Nephron (organoid): ENCODE measurements around the gene SMNDC1.

Experiments
- H3K27ac Mint-ChIP-seq, 3 experiments: 2 replicates each; pipeline ENCODE4 v1.8.0; 2020; ENCODE audit warnings: mixed read lengths in 3 of 3, mild to moderate bottlenecking in 2 of 3, moderate library complexity in 1 of 3
- H3K27me3 Mint-ChIP-seq: 2 replicates; pipeline ENCODE4 v1.8.0; 2021; ENCODE audit warnings: low read depth, mild to moderate bottlenecking, moderate library complexity, mixed read lengths
- H3K36me3 Mint-ChIP-seq: 2 replicates; pipeline ENCODE4 v1.8.0; 2020; ENCODE audit warnings: low read depth, mixed read lengths
- H3K4me1 Mint-ChIP-seq: 2 replicates; pipeline ENCODE4 v1.8.0; 2020; ENCODE audit warnings: mixed read lengths
- H3K4me3 Mint-ChIP-seq, 3 experiments: 2 replicates each; pipeline ENCODE4 v1.8.0; 2020; ENCODE audit warnings: mild to moderate bottlenecking in 3 of 3, mixed read lengths in 3 of 3, moderate library complexity in 2 of 3
- H3K9me3 Mint-ChIP-seq: 2 replicates; pipeline ENCODE4 v1.8.0; 2020; ENCODE audit warnings: mixed read lengths
- TF ChIP-seq, protein P1 (sequence below), 3 experiments: fragments of 200-600 bp; sonication (generic); IDR thresholded peaks; one replicate each; pipeline ENCODE4 v1.5.0; 2021; ENCODE audit warnings: antibody characterized with exemption in 3 of 3; ENCODE audit not compliant: unreplicated experiment in 3 of 3

Gene SMNDC1

DNA sequence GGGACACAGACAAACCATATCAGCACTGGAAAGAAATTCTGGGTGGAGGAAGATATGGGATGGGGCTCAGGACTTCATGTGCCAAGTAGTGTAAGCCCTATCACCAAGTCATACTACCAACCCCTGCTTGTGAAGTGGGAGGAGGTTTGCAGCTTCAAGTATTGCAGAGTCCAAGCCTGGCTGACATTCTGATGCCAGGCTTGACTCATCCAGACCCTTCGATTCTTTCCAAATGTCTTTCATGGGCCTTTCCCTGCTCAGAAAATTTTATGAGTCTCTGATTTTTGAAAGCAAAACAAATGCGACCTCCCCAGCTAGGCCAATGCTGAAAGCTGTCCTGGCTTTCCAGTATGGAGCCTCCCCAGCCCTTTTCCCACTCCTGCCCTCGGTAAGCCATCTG lies 45.1 kb upstream of the SMNDC1 start:
- TF ChIP-seq, protein P1, sequence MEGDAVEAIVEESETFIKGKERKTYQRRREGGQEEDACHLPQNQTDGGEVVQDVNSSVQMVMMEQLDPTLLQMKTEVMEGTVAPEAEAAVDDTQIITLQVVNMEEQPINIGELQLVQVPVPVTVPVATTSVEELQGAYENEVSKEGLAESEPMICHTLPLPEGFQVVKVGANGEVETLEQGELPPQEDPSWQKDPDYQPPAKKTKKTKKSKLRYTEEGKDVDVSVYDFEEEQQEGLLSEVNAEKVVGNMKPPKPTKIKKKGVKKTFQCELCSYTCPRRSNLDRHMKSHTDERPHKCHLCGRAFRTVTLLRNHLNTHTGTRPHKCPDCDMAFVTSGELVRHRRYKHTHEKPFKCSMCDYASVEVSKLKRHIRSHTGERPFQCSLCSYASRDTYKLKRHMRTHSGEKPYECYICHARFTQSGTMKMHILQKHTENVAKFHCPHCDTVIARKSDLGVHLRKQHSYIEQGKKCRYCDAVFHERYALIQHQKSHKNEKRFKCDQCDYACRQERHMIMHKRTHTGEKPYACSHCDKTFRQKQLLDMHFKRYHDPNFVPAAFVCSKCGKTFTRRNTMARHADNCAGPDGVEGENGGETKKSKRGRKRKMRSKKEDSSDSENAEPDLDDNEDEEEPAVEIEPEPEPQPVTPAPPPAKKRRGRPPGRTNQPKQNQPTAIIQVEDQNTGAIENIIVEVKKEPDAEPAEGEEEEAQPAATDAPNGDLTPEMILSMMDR (IDR thresholded peaks at IDR 0.05; ENCODE audit: unreplicated experiment in 3 of 3) = no peak
- Mint-ChIP-seq H3K36me3 (no peaks in the 10 kb centered on the region), H3K4me3 (no peak overlapping the region), H3K27ac (no peak overlapping the region), H3K9me3 (peaks cover 3% of the 10 kb centered on the region), H3K4me1 (peaks cover 22% of the 10 kb centered on the region), H3K27me3 (peaks cover 36% of the 10 kb centered on the region)

DNA sequence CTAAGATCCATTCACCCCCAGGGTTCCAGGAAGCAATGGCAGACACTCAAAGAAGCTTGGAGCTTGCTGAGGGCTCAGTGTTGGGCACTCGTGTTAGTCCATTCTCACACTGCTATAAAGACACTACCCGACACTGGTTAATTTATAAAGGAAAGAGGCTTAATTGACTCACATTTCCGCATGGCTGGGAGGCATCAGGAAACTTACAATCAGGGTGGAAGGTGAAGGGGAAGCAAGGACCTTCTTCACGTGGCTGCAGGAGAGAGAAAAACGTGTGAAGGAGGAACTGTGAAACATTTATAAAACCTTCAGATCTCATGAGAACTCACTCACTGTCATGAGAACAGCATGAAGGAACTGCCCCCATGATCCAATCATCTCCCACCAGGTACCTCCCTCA lies 44.7 kb upstream of the SMNDC1 start:
- H3K36me3 Mint-ChIP-seq = no peaks in the 10 kb centered on the region
- H3K9me3 Mint-ChIP-seq = peaks cover 3% of the 10 kb centered on the region
- no peak overlapping the region for H3K4me3 Mint-ChIP-seq
- H3K27ac Mint-ChIP-seq = no peak overlapping the region
- TF ChIP-seq, protein P1 (IDR thresholded peaks at IDR 0.05; ENCODE audit: unreplicated experiment in 3 of 3) = no peak
- peaks cover 24% of the 10 kb centered on the region for H3K4me1 Mint-ChIP-seq
- peaks cover 32% of the 10 kb centered on the region for H3K27me3 Mint-ChIP-seq

DNA sequence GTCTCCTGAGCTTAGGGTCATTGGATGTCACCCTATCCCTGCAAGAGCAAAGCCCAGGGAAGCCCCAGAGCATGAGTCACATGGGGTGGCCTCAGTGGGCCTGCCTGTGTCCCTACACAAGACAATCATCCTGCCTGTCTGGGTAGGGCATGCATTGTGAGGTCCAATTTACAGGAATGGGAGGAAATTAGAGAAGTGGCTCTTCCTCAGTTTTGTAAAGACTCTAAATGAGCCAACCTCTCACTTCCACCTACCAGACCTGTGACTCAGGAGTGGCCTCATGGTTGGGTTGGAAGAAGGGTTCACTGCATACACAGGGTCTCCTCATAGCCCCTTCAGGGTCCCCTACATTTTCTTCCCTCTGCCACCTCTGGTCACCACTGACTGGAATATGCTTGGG lies 43.6 kb upstream of the SMNDC1 start:
- Mint-ChIP-seq H3K4me3 (no peak overlapping the region), H3K36me3 (no peaks in the 10 kb centered on the region), H3K4me1 (peaks cover 17% of the 10 kb centered on the region)

DNA sequence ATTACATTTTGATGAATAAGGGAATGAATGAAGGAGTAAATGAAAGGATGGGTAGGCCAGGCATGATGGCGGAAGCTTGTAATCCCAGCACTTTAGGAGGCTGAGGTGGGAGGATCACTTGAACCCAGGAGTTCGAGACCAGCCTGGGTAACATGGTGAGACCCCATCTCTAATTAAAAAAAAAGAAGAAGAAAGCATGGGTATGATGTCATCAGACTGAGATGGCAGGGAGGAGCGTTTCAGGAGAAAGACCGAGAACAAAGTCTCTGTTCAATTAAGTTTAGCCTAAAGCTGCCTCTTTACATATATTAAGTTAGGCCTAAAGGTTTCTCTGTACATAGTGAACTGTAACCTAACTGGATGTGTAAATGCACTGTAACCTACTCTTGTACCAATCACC lies 42.2 kb upstream of the SMNDC1 start:
- Mint-ChIP-seq H3K4me1 (peaks cover 15% of the 10 kb centered on the region), H3K9me3 (peaks cover 3% of the 10 kb centered on the region)
- TF ChIP-seq, protein P1 (IDR thresholded peaks at IDR 0.05; ENCODE audit: unreplicated experiment in 3 of 3) = no peak

More for the DNA sequence above, 43.6 kb upstream of the SMNDC1 start:
- Mint-ChIP-seq H3K27ac (no peak overlapping the region), H3K9me3 (peaks cover 3% of the 10 kb centered on the region), H3K27me3 (peaks cover 24% of the 10 kb centered on the region)
- TF ChIP-seq, protein P1 (IDR thresholded peaks at IDR 0.05; ENCODE audit: unreplicated experiment in 3 of 3) = no peak

DNA sequence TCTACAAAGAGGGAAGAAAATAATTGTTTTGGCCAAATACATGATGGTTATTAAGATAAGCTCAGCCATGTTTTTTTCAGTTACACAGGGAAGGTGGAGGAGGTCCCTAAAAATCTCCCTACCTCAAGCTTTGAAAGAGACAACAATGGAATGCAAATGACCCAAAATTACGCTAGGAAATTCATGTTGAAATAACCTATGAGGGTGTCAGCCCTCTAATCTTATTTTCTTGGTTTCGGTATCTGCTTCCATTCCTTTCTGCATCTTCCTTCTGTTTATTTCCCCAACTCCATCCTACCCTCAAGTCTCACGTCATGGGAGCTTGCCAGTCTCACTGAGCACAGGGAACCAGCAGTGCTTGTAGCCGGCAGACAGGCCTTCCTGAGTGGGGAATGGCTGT lies 40.6 kb upstream of the SMNDC1 start:
- TF ChIP-seq, protein P1 (IDR thresholded peaks at IDR 0.05; ENCODE audit: unreplicated experiment in 3 of 3) = no peak
- no peak overlapping the region for H3K4me3 Mint-ChIP-seq
- H3K36me3 Mint-ChIP-seq = no peaks in the 10 kb centered on the region
- H3K27me3 Mint-ChIP-seq = peaks cover 21% of the 10 kb centered on the region
- peaks cover 16% of the 10 kb centered on the region for H3K4me1 Mint-ChIP-seq
- H3K27ac Mint-ChIP-seq = no peak overlapping the region
- no peaks in the 10 kb centered on the region for H3K9me3 Mint-ChIP-seq

More for the DNA sequence above, 42.2 kb upstream of the SMNDC1 start:
- H3K4me3 Mint-ChIP-seq = no peak overlapping the region
- peaks cover 22% of the 10 kb centered on the region for H3K27me3 Mint-ChIP-seq
- no peaks in the 10 kb centered on the region for H3K36me3 Mint-ChIP-seq
- H3K27ac Mint-ChIP-seq = no peak overlapping the region

DNA sequence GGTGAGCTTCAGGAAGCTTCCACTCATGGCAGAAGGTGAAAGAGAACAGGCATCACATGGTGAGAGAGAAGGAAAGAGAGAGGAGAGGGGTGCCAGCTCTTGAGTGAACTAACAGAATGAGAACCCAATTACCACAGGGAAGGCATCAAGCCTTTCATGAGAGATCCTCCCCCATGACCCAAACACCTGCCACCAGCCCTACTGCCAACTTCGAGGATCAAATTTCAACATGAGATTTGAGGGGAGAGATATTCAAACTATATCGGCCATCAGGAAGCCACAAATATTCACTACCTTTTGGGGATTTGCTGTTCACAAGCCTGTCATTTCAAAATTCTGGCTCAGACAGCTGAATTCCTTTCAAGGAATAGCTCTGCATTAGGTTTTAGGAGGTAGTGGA lies 39.9 kb upstream of the SMNDC1 start:
- Mint-ChIP-seq H3K36me3 (no peaks in the 10 kb centered on the region), H3K9me3 (no peaks in the 10 kb centered on the region), H3K27ac (no peak overlapping the region)

More for the DNA sequence above, 39.9 kb upstream of the SMNDC1 start:
- no peak overlapping the region for H3K4me3 Mint-ChIP-seq
- H3K27me3 Mint-ChIP-seq = peaks cover 19% of the 10 kb centered on the region
- peaks cover 20% of the 10 kb centered on the region for H3K4me1 Mint-ChIP-seq
- TF ChIP-seq, protein P1 (IDR thresholded peaks at IDR 0.05; ENCODE audit: unreplicated experiment in 3 of 3) = no peak
